ENCODE data around the gene TWIST2. TPM values are rescaled to one million over a fixed set of nuclear protein-coding genes. Genes with fewer than 3 reads are reported as not detected.

The TWIST2 gene
- total and polyA plus RNA-seq, 7 donors = 0.92 to 92.2 (median 53.9) TPM

GRCh38 chr2:238929242-238930081 is 81.6 kb downstream of the TWIST2 start:
- Histone ChIP-seq H3K4me3 (no peak overlapping the region), H3K4me1 (peaks cover 0 to 8% (median 7%) of the 10 kb centered on the region in 4 donors), H3K36me3 (no peaks in the 10 kb centered on the region), H3K9me3 (peaks cover 0 to 7% (median 0%) of the 10 kb centered on the region in 4 donors), H3K27me3 (no peaks in the 10 kb centered on the region), H3K27ac (peak overlapping the region; percentile 40 to 67 (median 50))
- DNase-seq = peak; percentile 83
- 50 to 61% methylated on average over 12 of the region's 12 CpGs for WGBS, 2 donors
- intact Hi-C loops (cut with DNase I) = no loop called here
- TF ChIP-seq POLR2AphosphoS5 (IDR thresholded peaks at IDR 0.05) (no peak), EP300 (IDR thresholded peaks at IDR 0.05) (no peak), CTCF (IDR thresholded peaks at IDR 0.05) (no peak), POLR2A (IDR thresholded peaks at IDR 0.05) (no peak)

- H3K9me3 ChIP-seq = peaks cover 0 to 8% (median 0%) of the 10 kb centered on the region in 4 donors
- intact Hi-C loops (cut with DNase I) = no loop called here
- 86 to 88% methylated on average over 6 of the region's 6 CpGs for WGBS, 2 donors
- TF ChIP-seq POLR2A (IDR thresholded peaks at IDR 0.05) = no peak
- TF ChIP-seq POLR2AphosphoS5 (IDR thresholded peaks at IDR 0.05) = no peak
- no peak for TF ChIP-seq CTCF (IDR thresholded peaks at IDR 0.05)
- TF ChIP-seq EP300 (IDR thresholded peaks at IDR 0.05) = no peak
- H3K27ac ChIP-seq = peak overlapping the region; percentile 39 to 54 (median 44)
- H3K27me3 ChIP-seq = no peaks in the 10 kb centered on the region
- H3K36me3 ChIP-seq = no peaks in the 10 kb centered on the region
- DNase-seq = peak; percentile 28
- H3K4me3 ChIP-seq = no peak overlapping the region
- H3K4me1 ChIP-seq = peaks cover 0 to 8% (median 7%) of the 10 kb centered on the region in 4 donors
Observed at GRCh38 chr2:238930216-238930615, 82.3 kb downstream of the TWIST2 start.

GRCh38 chr2:238936162-238937052 is 88.5 kb downstream of the TWIST2 start:
- peaks cover 0 to 13% (median 6%) of the 10 kb centered on the region in 4 donors for H3K4me1 ChIP-seq
- WGBS, 2 donors = 84% methylated on average over 15 of the region's 15 CpGs
- DNase-seq = no peak
- H3K9me3 ChIP-seq = peaks cover 0 to 8% (median 0%) of the 10 kb centered on the region in 4 donors
- no peak overlapping the region for H3K27ac ChIP-seq
- intact Hi-C loops (cut with DNase I) = no loop called here
- no peak overlapping the region for H3K4me3 ChIP-seq
- H3K36me3 ChIP-seq = no peaks in the 10 kb centered on the region
- TF ChIP-seq POLR2A (IDR thresholded peaks at IDR 0.05) (no peak), EP300 (IDR thresholded peaks at IDR 0.05) (no peak), POLR2AphosphoS5 (IDR thresholded peaks at IDR 0.05) (no peak), CTCF (IDR thresholded peaks at IDR 0.05) (no peak)
- no peaks in the 10 kb centered on the region for H3K27me3 ChIP-seq

- DNase-seq = peak; percentile 58
- WGBS, 2 donors = 67 to 74% methylated on average over 9 of the region's 9 CpGs
- intact Hi-C loops (cut with DNase I) = no loop called here
Observed at GRCh38 chr2:238938003-238938400, 90.1 kb downstream of the TWIST2 start.

More at GRCh38 chr2:238938003-238938400, 90.1 kb downstream of the TWIST2 start:
- Histone ChIP-seq H3K27ac (peak overlapping the region; percentile 40 to 55 (median 48)), H3K36me3 (no peaks in the 10 kb centered on the region), H3K9me3 (peaks cover 0 to 8% (median 0%) of the 10 kb centered on the region in 4 donors), H3K4me3 (no peak overlapping the region), H3K27me3 (no peaks in the 10 kb centered on the region), H3K4me1 (peaks cover 0 to 13% (median 6%) of the 10 kb centered on the region in 4 donors)
- no peak for TF ChIP-seq POLR2AphosphoS5 (IDR thresholded peaks at IDR 0.05)
- no peak for TF ChIP-seq CTCF (IDR thresholded peaks at IDR 0.05)
- no peak for TF ChIP-seq EP300 (IDR thresholded peaks at IDR 0.05)
- no peak for TF ChIP-seq POLR2A (IDR thresholded peaks at IDR 0.05)
